ENCODE data around the gene LRRC28.

LRRC28 gene

GRCh38 chr15:99435113-99435695 lies 183.9 kb downstream of the LRRC28 start:
- DNase-seq (ENCODE audit: extremely low read depth, low read depth): no peak
- TF ChIP-seq CTCF (IDR thresholded peaks at IDR 0.05; ENCODE audit: low read depth, low read length): no peak

GRCh38 chr15:99435877-99436541 lies 184.7 kb downstream of the LRRC28 start:
- no peak for TF ChIP-seq CTCF (IDR thresholded peaks at IDR 0.05; ENCODE audit: low read depth, low read length)

GRCh38 chr15:99436542-99437314 lies 185.4 kb downstream of the LRRC28 start:
- TF ChIP-seq CTCF (IDR thresholded peaks at IDR 0.05; ENCODE audit: low read depth, low read length): no peak
- no peak for DNase-seq (ENCODE audit: extremely low read depth, low read depth)

More at GRCh38 chr15:99435877-99436541, 184.7 kb downstream of the LRRC28 start:
- no peak for DNase-seq (ENCODE audit: extremely low read depth, low read depth)

GRCh38 chr15:99437315-99438223 lies 186.3 kb downstream of the LRRC28 start:
- no peak for TF ChIP-seq CTCF (IDR thresholded peaks at IDR 0.05; ENCODE audit: low read depth, low read length)
- no peak for DNase-seq (ENCODE audit: extremely low read depth, low read depth)

GRCh38 chr15:99438224-99438585 lies 186.9 kb downstream of the LRRC28 start:
- DNase-seq (ENCODE audit: extremely low read depth, low read depth): no peak
- no peak for TF ChIP-seq CTCF (IDR thresholded peaks at IDR 0.05; ENCODE audit: low read depth, low read length)

- no peak for DNase-seq (ENCODE audit: extremely low read depth, low read depth)
Measured at GRCh38 chr15:99438691-99439523, 187.6 kb downstream of the LRRC28 start.

More at GRCh38 chr15:99438691-99439523, 187.6 kb downstream of the LRRC28 start:
- TF ChIP-seq CTCF (IDR thresholded peaks at IDR 0.05; ENCODE audit: low read depth, low read length): no peak

Measured in AG09319 (cell line).